NCI-H1417 treated with DMSO at 0.1 percent for 48 hours (cell line): ENCODE data around the gene NAPG.
"Not testable (repeated sequence)": the region's sequence is repeated elsewhere in the genome, so short reads cannot be mapped to it uniquely, and the experiment has no call there.

Experiments
- DNase-seq: peaks from one replicate; lab custom pipeline; 2025; lab: John Stamatoyannopoulos, UW

NAPG gene

GRCh38 chr18:10514601-10515000, 11.2 kb upstream of the NAPG start:
- no peak for DNase-seq

- DNase-seq, result no peak
Measured at GRCh38 chr18:10515456-10515855, 10.4 kb upstream of the NAPG start.

DNA sequence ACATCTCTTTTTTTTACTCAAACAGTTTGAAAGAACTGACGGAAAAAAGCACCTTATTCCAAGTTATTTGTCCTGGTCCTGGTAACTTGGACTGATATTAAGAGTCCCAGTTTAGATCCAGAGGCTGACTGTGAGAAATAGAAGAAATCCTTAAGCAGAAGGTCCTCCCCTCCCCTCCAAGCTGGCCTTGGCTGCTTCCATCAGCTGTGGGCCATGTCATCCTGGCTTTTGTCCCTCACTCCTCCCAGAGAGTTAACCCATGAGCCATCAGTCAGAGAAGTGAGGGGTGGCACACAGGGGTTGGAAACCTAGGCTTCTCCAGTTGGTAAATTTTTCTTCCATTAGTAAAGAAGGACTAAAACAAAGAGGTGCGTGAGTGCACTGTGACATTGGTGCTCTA, 9.7 kb upstream of the NAPG start:
- no peak for DNase-seq

DNA sequence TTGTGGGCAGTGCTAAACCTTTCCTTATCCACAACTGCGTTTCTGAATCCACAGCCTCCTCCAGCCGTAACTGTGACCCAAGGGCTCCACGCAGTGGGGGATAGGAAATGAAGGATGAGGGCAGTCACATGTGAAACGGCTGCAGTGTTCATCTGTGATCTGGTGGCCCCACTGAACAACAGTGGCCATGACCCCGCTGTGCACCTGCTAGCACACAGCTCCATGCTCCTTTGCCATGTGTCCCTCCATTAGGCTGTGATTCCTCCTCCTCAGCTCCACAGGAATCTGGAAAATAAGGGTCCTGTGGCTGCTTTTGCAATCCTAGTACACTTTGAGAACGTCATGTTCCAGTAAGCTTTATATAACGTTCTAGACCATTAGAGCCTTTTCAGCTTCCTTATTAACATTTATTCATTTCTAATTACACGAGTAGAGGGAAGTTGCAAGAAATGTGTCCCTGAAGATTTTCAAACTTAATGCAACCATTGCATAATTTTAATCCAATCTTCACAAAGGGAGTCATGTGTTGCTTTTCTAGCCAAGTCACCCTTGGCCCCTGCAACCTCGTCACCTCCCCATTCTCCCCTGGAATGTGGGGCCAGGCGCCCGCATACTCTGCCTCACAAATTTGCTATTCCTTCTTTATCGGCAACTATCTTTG, 7.1 kb upstream of the NAPG start:
- DNase-seq, result peak; percentile 50

- no peak for DNase-seq
Measured at GRCh38 chr18:10519366-10519765, 6.5 kb upstream of the NAPG start.

GRCh38 chr18:10519999-10520935, 5.6 kb upstream of the NAPG start:
- no peak for DNase-seq

DNA sequence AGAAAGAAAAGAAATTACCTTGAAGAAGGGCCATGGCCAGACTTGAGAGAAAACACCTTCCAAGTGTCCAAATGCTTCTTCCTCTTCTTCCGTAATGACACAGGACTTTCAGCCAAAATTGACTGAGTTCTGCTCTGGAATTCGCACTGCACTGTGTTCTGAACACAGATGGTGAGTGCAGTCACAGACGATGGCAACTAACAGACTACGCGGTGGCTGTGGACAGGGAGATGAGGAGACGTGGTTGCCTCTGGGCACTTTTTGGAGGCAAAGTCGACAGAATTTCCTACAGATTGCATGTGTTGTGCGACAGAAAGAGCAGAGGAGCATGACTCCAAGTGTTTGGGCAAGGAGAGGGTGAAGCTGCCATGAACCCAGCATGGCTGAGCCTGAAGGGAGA, 4.3 kb upstream of the NAPG start:
- no peak for DNase-seq

DNA sequence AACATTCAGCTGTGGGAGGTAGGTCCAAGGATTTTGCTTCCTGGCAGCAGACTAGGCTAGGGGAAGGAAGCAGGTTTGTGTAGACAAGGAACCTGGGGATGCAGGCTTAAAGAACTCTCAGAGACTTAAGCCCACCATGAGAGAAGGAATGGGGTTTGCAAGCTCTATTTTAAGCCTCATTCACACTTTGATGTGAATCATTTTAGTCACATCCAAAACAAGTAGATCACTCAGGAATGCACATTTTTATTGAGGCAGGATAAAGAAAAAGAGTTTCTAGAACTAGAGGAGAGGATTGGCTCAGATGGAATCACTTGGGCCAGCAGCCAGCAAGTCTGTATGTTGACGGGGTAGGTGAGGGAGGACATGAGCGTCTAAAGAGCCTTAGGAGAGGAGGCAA, 3.3 kb upstream of the NAPG start:
- DNase-seq, result no peak

DNA sequence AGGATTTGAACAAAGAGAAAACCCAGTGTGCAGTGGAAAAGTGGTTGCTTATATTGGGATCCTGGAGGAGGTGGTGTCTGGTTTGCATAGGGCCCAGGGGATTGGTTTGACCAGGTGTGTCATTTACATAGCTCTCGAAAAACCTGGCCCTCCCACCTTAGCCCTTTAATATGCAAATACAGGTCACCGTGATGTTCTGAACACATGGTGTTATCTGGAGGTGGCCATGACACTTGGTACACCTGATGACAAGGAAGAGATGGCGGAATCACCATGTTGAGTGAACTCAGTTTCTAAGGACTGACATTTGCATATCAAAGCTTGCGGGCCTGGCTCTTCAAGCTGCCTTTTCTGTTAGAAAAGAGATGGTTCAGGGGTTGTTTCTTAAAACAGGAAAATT, 2.3 kb upstream of the NAPG start:
- no peak for DNase-seq

DNA sequence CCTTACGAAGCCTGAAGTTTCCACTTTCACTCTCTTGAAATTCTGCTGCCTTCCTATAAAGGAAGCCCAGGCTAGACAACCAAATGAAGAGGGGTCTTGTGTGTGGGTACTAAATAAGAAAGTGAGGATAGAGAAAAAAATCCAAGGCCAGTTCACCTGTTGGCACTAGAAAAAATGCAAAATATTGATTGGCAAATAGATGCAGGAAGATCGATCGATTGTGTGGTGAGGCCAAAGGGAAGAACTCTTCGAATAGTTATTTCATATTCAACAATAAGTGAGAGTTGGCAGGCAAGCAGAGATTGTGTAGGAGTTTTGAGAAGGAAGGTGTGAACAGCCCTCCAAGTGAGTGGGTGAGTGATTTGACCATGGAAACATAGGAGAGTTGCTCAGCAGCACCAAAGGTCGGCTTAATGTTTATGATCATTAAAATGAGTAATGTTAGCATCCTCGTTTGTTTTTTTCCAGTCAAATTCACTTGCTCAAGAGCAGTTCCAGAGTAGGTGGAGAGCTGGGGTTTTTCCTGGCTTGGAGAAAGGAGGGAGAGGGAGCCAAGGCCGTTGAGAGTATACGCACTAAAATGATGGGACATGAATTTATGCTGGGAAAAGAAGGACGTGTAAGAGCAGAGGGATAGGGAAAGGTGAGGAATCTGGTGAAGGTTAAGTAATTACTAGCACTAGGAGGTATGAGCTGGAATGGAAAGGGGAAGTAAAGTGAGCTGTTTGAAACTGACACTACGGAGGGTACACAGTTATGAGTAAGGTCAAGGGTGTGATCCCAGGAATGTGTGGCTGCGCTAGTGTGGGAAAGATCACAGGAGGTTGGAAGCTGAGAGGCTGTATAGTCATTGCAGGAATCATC, 1.1 kb upstream of the NAPG start:
- DNase-seq, result no peak

GRCh38 chr18:10525371-10525691, 496 bp upstream of the NAPG start:
- no peak for DNase-seq

- no peak for DNase-seq
Measured at GRCh38 chr18:10526561-10526949, 728 bp downstream of the NAPG start.

DNA sequence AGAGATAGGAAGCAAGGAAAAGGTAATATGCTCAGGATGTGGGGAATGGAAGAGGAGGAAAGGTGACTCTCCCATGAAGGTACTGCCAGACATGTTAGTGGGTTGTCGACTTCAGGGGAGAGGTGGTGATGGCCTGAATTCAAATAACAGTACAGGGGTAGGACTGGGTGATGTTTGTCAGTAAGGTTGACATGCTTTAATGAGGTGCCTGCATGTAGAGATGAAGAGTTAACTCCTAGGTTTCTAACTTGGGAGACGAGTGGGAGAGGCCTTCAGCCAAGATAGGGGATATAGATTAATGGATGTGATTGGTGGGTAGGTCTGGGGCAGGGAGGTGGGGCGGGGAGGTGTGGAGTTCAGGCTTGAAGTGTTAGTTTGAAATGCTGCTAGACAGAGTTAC, 2.6 kb downstream of the NAPG start:
- no peak for DNase-seq

DNA sequence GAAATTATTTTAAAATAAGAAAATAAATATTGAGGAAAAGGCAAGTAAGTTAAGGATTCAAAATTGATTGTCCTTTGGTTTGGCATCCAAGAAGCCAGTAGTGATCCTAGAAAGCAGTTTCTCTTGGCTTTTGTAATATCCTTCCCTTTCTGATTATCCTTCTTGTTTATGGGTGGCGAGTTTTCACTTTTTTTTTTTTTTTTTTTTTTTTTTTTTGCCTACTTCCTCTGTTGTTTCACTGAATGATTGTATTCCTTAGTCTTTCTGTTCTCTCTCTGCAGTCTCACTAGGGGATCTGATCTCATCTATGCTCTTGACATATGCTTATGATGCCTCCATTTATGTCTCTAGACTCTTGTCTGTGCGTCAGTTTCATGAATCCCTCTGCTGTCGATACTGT, 4.2 kb downstream of the NAPG start:
- no peak for DNase-seq

GRCh38 chr18:10530852-10531251, 5.0 kb downstream of the NAPG start:
- DNase-seq, result no peak

- no peak for DNase-seq
Measured at GRCh38 chr18:10533111-10533510, 7.3 kb downstream of the NAPG start.

DNA sequence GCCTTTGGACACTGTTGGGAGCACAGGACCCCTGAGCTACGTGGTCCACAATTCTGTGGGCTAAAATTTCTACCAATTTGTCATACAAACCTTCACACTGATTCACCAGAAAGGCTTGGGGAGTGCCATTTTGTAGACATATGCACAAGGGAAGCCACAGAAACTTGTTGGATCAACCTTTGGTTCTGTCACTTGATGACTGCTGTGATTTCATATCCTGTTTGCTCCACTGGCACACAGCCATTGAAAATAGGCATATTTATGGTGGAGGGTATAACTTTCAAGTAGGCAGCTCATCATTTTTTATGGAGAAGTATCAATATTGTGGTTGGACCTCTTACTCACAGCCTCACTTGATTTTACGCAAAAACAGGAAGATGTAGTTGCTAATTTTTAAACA, 10.5 kb downstream of the NAPG start:
- DNase-seq, result no peak

- no peak for DNase-seq
Measured at GRCh38 chr18:10537765-10538164, 11.9 kb downstream of the NAPG start.

DNA sequence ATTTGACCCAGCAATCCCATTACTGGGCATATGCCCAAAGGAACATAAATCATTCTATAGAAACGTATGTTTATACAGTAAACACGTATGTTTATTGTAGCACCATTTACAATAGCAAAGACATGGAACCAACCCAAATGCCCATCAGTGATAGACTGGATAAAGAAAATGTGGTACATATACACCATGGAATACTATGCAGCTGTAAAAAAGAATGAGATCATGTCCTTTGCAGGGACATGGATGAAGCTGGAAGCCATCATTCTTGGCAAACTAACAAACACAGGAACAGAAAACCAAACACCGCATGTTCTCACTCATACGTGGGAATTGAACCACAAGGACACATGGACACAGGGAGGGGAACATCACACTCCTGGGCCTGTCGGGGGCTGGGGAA, 13.3 kb downstream of the NAPG start:
- not testable (repeated sequence) for DNase-seq

- no peak for DNase-seq
Measured at GRCh38 chr18:10543277-10543676, 17.4 kb downstream of the NAPG start.

DNA sequence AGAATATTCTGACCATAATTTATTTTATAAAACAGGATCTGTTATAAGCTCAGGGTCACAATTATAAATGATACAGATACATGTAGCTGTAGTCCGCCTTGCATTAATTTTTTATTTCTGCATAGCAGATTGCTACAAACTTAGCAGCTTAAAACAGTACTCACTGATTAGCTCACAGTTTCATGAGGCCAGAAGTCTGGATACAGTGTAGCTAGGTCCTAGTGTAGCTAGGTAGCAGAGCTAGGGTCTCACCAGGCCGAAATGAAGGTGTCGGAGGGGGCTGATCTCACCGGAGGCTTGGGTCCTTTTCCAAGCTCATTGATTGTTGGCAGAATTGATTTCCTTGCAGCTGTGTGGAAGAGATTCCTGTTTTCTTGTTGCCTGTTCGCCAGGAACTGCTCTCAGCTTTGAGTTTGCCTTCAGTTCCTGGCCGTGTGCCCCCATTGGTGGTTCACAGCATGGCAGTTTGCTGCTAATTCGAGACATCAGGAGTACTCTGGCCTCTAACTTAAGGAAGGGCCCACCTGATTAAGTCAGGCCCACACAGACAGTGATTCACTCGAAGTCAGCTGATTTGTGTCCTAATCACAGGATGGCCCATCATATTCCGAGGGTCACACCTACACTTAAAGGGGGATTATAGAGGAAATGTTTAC, 18.4 kb downstream of the NAPG start:
- DNase-seq, result no peak
